Measurements from ENCODE around the gene HS3ST3A1. TPM values are rescaled to one million over a fixed set of nuclear protein-coding genes. Genes with fewer than 3 reads are reported as not detected.

HS3ST3A1 gene
- total and polyA plus RNA-seq, 4 donors, result 0.40 to 6.5 (median 2.5) TPM

GRCh38 chr17:13460261-13461000 is 141.3 kb downstream of the HS3ST3A1 start (continued):
- TF ChIP-seq REST (IDR thresholded peaks at IDR 0.05), result no peak
- TF ChIP-seq ATF3 (IDR thresholded peaks at IDR 0.05), result no peak
- no peak for TF ChIP-seq RXRA (IDR thresholded peaks at IDR 0.05)
- TF ChIP-seq HNF4G (IDR thresholded peaks at IDR 0.05), result no peak
- no peak for TF ChIP-seq EGR1 (IDR thresholded peaks at IDR 0.05; ENCODE audit: low read depth in 2 of 2)

GRCh38 chr17:13457783-13458182 is 143.9 kb downstream of the HS3ST3A1 start:
- no peaks in the 10 kb centered on the region for H3K36me3 ChIP-seq (ENCODE audit: control insufficient read depth in 4 of 4, insufficient read depth in 3 of 4, low read depth in 1 of 4, low read length in 3 of 4)
- no peak overlapping the region for H3K27ac ChIP-seq (ENCODE audit: low read depth in 1 of 2, low read length in 2 of 2)
- WGBS, result 86% methylated on average over 3 of the region's 3 CpGs
- TF ChIP-seq JUND (IDR thresholded peaks at IDR 0.05), result no peak
- TF ChIP-seq NR2F2 (IDR thresholded peaks at IDR 0.05), result no peak
- TF ChIP-seq YY1 (IDR thresholded peaks at IDR 0.05), result no peak
- TF ChIP-seq HNF4G (IDR thresholded peaks at IDR 0.05), result no peak
- TF ChIP-seq RXRA (IDR thresholded peaks at IDR 0.05), result no peak
- TF ChIP-seq SP1 (IDR thresholded peaks at IDR 0.05), result no peak
- TF ChIP-seq MAX (IDR thresholded peaks at IDR 0.05), result no peak
- no peak for TF ChIP-seq FOXA2 (IDR thresholded peaks at IDR 0.05)
- TF ChIP-seq GABPA (IDR thresholded peaks at IDR 0.05 in 1 of 2, conservative IDR thresholded peaks at IDR 0.05 in 1 of 2), result no peak
- TF ChIP-seq REST (IDR thresholded peaks at IDR 0.05), result no peak
- TF ChIP-seq ATF3 (IDR thresholded peaks at IDR 0.05), result no peak
- TF ChIP-seq HNF4A (conservative IDR thresholded peaks at IDR 0.05), result no peak
- no peak for TF ChIP-seq ZBTB33 (IDR thresholded peaks at IDR 0.05)
- no peak for TF ChIP-seq EGR1 (IDR thresholded peaks at IDR 0.05; ENCODE audit: low read depth in 2 of 2)
- TF ChIP-seq FOXA1 (IDR thresholded peaks at IDR 0.05), result no peak
- TF ChIP-seq TAF1 (conservative IDR thresholded peaks at IDR 0.05), result no peak
- TF ChIP-seq RAD21 (IDR thresholded peaks at IDR 0.05), result no peak
- TF ChIP-seq CTCF (IDR thresholded peaks at IDR 0.05; ENCODE audit: low read depth, low read length, missing input control), result no peak
- no peaks in the 10 kb centered on the region for H3K4me1 ChIP-seq (ENCODE audit: control insufficient read depth in 4 of 4, insufficient read depth in 4 of 4, low read length in 3 of 4)
- H3K9ac ChIP-seq (ENCODE audit: low read depth in 1 of 2, low read length in 2 of 2), result no peak overlapping the region
- no peaks in the 10 kb centered on the region for H3K27me3 ChIP-seq (ENCODE audit: control insufficient read depth in 4 of 4, insufficient read depth in 4 of 4, low read length in 3 of 4)
- no peak overlapping the region for H3K4me3 ChIP-seq (ENCODE audit: low read depth in 1 of 3, low read length in 3 of 3)
- peaks cover 0 to 1% (median 0%) of the 10 kb centered on the region in 4 donors for H3K9me3 ChIP-seq (ENCODE audit: control insufficient read depth in 4 of 4, low read length in 3 of 4)
- no peak for DNase-seq (ENCODE audit: low spot score)
